DND-41 (cell line): ENCODE results near the gene ATP1B1.
"Not testable (repeated sequence)": the region's sequence is repeated elsewhere in the genome, so short reads cannot be mapped to it uniquely, and the experiment has no call there.

Experiments
- ATAC-seq: fragments of 200-7000 bp; cut with Tn5 transposase; 3 replicates; pipeline ENCODE4 v1.9.1; 2021; ENCODE audit warnings: low read depth; ENCODE audit not compliant: insufficient read depth
- DNase-seq: peaks from one replicate; pipeline ENCODE4 v3.0.0-alpha.2; 2020
- H2AFZ ChIP-seq: 2 replicates; pipeline ENCODE4 v1.6.0; 2012; ENCODE audit warnings: low read depth, low read length
- H3K27ac ChIP-seq: 2 replicates; pipeline ENCODE4 v1.5.1; 2012; ENCODE audit warnings: low read length, inconsistent platforms
- H3K27me3 ChIP-seq: fragments of 200-600 bp; sonication (generic); 2 replicates; pipeline ENCODE4 v1.6.0; 2012; ENCODE audit warnings: low read length, mild to moderate bottlenecking, inconsistent platforms; ENCODE audit not compliant: insufficient read depth, poor library complexity
- H3K36me3 ChIP-seq: 2 replicates; pipeline ENCODE4 v1.5.1; 2012; ENCODE audit warnings: low read length, inconsistent platforms; ENCODE audit not compliant: insufficient read depth
- H3K4me1 ChIP-seq: 2 replicates; pipeline ENCODE4 v1.5.1; 2012; ENCODE audit warnings: mild to moderate bottlenecking, low read length; ENCODE audit not compliant: insufficient read depth
- H3K4me2 ChIP-seq: 2 replicates; pipeline ENCODE4 v1.6.0; 2012; ENCODE audit warnings: mild to moderate bottlenecking, moderate library complexity, low read length, inconsistent platforms; ENCODE audit not compliant: insufficient read depth
- H3K4me3 ChIP-seq, 2 experiments: fragments of 200-600 bp in 1 of 2; shearing (Covaris generic) in 1 of 2; 2 replicates each; pipeline ENCODE4 v1.5.1; 2012 to 2016; ENCODE audit warnings: inconsistent platforms in 2 of 2, low read length in 2 of 2, mild to moderate bottlenecking in 2 of 2, low read depth in 1 of 2, moderate library complexity in 1 of 2
- H3K79me2 ChIP-seq: 2 replicates; pipeline ENCODE4 v1.6.0; 2012; ENCODE audit warnings: low read length, inconsistent platforms; ENCODE audit not compliant: insufficient read depth
- H3K9ac ChIP-seq: 2 replicates; pipeline ENCODE4 v1.6.0; 2012; ENCODE audit warnings: low read depth, mild to moderate bottlenecking, inconsistent platforms, low read length, moderate library complexity
- H3K9me3 ChIP-seq: 2 replicates; pipeline ENCODE4 v1.5.1; 2012; ENCODE audit warnings: low read length, moderate library complexity, mild to moderate bottlenecking, inconsistent platforms; ENCODE audit not compliant: insufficient read depth, severe bottlenecking
- H4K20me1 ChIP-seq: 2 replicates; pipeline ENCODE4 v1.6.0; 2012; ENCODE audit warnings: low read length; ENCODE audit not compliant: insufficient read depth
- EZH2 ChIP-seq: IDR thresholded peaks from 3 replicates; pipeline ENCODE4 v1.6.1; 2012; ENCODE audit warnings: borderline replicate concordance, low read depth, mild to moderate bottlenecking, moderate library complexity, low read length, inconsistent platforms; ENCODE audit not compliant: severe bottlenecking
- TF ChIP-seq, protein P1 (sequence below): IDR thresholded peaks from 2 replicates; pipeline ENCODE4 v1.5.1; 2012; ENCODE audit warnings: borderline replicate concordance, low read length, moderate library complexity, mild to moderate bottlenecking; ENCODE audit not compliant: poor library complexity, severe bottlenecking; ENCODE audit errors: extremely low read depth

Gene ATP1B1

DNA sequence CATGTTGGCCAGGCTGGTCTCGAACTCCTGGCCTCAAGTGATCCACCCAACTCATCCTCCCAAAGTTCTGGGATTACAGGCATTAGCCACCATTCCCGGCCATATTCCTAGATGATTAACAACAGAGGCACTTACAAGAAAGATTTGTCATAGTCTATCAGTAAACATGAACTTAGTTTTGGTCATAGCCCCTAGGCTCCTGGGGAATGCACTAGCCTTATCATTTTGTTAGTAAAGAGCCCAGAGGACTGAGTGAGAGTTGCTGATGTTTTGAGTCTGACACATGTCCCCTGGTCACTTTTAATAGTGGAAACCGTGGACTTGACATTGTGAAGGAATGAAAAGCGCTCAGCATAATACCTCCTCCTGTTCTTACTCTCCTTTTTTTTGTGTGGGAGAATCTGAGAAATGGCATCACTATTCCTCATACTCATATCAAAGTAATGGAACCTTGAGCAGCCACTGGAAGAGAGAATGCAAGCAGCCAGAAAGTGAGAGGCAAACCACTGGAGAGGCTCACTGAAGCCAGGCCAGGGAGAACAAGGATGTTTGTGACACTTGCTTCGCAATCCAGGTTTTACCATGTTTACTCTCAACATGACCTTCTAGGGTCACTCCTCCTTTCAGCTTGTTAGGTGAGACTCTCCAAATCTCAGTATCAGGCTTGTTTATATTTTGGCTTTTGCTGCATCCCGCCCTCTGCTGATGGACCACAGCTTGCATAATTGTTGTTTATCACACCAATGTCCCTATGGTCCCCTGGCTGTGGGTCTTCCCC lies 14.8 kb downstream of the ATP1B1 start:
- Histone ChIP-seq H3K36me3 (peaks cover 24% of the 10 kb centered on the region), H3K79me2 (no peaks in the 10 kb centered on the region), H3K9ac (no peak overlapping the region)

DNA sequence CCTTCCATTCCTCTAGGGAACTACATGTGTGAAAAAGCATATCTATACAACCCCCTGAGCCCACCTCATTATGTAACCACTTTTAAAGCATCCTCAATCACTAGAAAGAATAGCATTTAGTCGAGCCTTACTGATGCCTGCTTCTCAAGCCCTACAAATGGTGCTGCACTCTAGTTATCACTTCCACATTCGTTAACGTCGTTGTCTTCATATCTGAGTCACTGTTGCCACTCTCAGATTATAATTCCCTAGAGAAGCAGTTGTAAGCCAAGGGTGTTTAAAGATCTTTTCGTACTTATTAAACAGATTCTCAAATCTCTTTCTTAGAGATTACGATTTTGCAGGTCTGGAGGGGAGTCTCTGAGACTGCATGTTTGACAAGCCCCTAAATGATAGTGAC lies 16.5 kb downstream of the ATP1B1 start:
- Histone ChIP-seq H3K4me2 (no peak overlapping the region), H3K36me3 (peaks cover 26% of the 10 kb centered on the region), H3K9me3 (no peaks in the 10 kb centered on the region), H3K27ac (no peak overlapping the region), H3K4me3 (no peak overlapping the region), H3K4me1 (no peaks in the 10 kb centered on the region), H4K20me1 (no peaks in the 10 kb centered on the region), H3K9ac (no peak overlapping the region), H3K79me2 (no peaks in the 10 kb centered on the region), H2AFZ (no peak overlapping the region), H3K27me3 (no peaks in the 10 kb centered on the region)
- DNase-seq (no peak), ATAC-seq (no peak)
- TF ChIP-seq, protein P1, sequence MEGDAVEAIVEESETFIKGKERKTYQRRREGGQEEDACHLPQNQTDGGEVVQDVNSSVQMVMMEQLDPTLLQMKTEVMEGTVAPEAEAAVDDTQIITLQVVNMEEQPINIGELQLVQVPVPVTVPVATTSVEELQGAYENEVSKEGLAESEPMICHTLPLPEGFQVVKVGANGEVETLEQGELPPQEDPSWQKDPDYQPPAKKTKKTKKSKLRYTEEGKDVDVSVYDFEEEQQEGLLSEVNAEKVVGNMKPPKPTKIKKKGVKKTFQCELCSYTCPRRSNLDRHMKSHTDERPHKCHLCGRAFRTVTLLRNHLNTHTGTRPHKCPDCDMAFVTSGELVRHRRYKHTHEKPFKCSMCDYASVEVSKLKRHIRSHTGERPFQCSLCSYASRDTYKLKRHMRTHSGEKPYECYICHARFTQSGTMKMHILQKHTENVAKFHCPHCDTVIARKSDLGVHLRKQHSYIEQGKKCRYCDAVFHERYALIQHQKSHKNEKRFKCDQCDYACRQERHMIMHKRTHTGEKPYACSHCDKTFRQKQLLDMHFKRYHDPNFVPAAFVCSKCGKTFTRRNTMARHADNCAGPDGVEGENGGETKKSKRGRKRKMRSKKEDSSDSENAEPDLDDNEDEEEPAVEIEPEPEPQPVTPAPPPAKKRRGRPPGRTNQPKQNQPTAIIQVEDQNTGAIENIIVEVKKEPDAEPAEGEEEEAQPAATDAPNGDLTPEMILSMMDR: no peak
- TF ChIP-seq EZH2: no peak

More for the DNA sequence above, 14.8 kb downstream of the ATP1B1 start:
- Histone ChIP-seq H3K4me3 (no peak overlapping the region), H3K4me1 (no peaks in the 10 kb centered on the region), H3K27me3 (no peaks in the 10 kb centered on the region), H4K20me1 (no peaks in the 10 kb centered on the region), H2AFZ (no peak overlapping the region), H3K4me2 (no peak overlapping the region), H3K27ac (no peak overlapping the region), H3K9me3 (no peaks in the 10 kb centered on the region)
- TF ChIP-seq EZH2: no peak
- TF ChIP-seq, protein P1: no peak
- DNase-seq (no peak), ATAC-seq (no peak)

GRCh38 chr1:169124459-169124858 lies 18.0 kb downstream of the ATP1B1 start:
- no peak for DNase-seq
- no peak overlapping the region for H2AFZ ChIP-seq
- H3K27me3 ChIP-seq: no peaks in the 10 kb centered on the region
- H3K9ac ChIP-seq: no peak overlapping the region
- no peak overlapping the region for H3K4me3 ChIP-seq
- H3K9me3 ChIP-seq: no peaks in the 10 kb centered on the region
- H3K4me1 ChIP-seq: no peaks in the 10 kb centered on the region
- no peak overlapping the region for H3K27ac ChIP-seq
- ATAC-seq: no peak
- H3K36me3 ChIP-seq: peaks cover 26% of the 10 kb centered on the region
- no peak overlapping the region for H3K4me2 ChIP-seq
- no peaks in the 10 kb centered on the region for H4K20me1 ChIP-seq
- TF ChIP-seq, protein P1: no peak
- TF ChIP-seq EZH2: no peak
- no peaks in the 10 kb centered on the region for H3K79me2 ChIP-seq

DNA sequence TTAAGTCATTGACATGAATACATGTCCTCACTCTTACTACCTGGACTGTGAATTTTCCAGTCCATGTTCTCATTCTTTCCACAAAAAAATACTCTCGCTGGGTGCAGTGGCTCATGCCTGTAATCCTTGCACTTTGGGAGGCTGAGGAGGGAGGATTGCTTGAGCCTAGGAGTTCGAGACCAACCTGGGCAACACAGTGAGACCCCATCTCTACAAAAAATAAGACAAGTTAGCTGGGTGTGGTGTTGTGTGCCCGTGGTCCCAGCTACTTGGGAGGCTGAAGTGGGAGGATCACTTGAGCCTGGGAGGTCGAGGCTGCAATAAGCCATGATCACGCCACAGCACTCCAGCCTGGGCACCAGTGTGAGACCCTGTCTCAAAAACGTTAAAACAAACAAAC lies 19.1 kb downstream of the ATP1B1 start:
- not testable (repeated sequence) for ATAC-seq, H4K20me1 ChIP-seq, H3K9me3 ChIP-seq, H3K9ac ChIP-seq, H2AFZ ChIP-seq, H3K27ac ChIP-seq, DNase-seq, H3K27me3 ChIP-seq, H3K4me3 ChIP-seq, H3K4me2 ChIP-seq, H3K4me1 ChIP-seq, H3K79me2 ChIP-seq
- H3K36me3 ChIP-seq: peaks cover 26% of the 10 kb centered on the region
